Ovary (tissue), 9 donors: ENCODE data around the gene CYP2B6. TPM values are rescaled to one million over a fixed set of nuclear protein-coding genes. Genes with fewer than 3 reads are reported as not detected.
"Not testable (repeated sequence)": the region's sequence is repeated elsewhere in the genome, so short reads cannot be mapped to it uniquely, and the experiment has no call there.

Experiments
- DNase-seq, 5 donors: peaks; one replicate each; pipeline ENCODE4 v3.0.0-alpha.2; 2019 to 2020
- H3K27ac ChIP-seq, 2 donors: fragments of 200-600 bp; one replicate each; pipeline versions ENCODE4 v1.5.1 to v1.8.0; 2019 to 2022
- H3K27me3 ChIP-seq: fragments of 200-600 bp; one replicate; pipeline ENCODE4 v1.8.0; 2022
- H3K36me3 ChIP-seq: fragments of 200-600 bp; sonication (generic); one replicate; pipeline ENCODE4 v1.5.1; 2019
- H3K4me1 ChIP-seq: one replicate; pipeline ENCODE4 v1.8.1; 2013; ENCODE audit warnings: mild to moderate bottlenecking, moderate library complexity; ENCODE audit not compliant: insufficient read depth
- H3K4me3 ChIP-seq: fragments of 200-600 bp; sonication (generic); one replicate; pipeline ENCODE4 v1.5.1; 2017
- H3K9me3 ChIP-seq, 2 donors: fragments of 200-600 bp in 1 of 2; sonication (generic) in 1 of 2; one replicate each; pipeline versions ENCODE4 v1.5.1 to v1.8.1; 2013 to 2019; ENCODE audit warnings: mild to moderate bottlenecking in 1 of 2, moderate library complexity in 1 of 2
- EP300 ChIP-seq: sonication (generic); formaldehyde crosslinking; IDR thresholded peaks from one replicate; pipeline ENCODE4 v1.6.1; 2017; ENCODE audit warnings: antibody characterized with exemption
- POLR2A ChIP-seq: fragments of 450-650 bp; IDR thresholded peaks from one replicate; pipeline ENCODE4 v1.6.1; 2017; ENCODE audit warnings: antibody characterized with exemption, mild to moderate bottlenecking, moderate library complexity
- WGBS, 3 donors: extraction: QIAGEN DNeasy Blood & Tissue Kit in 1 of 3; methylation state at CpG; one replicate each; pipeline versions ENCODE4 v1.1.5 to v1.1.7; 2013 to 2017; 5-methylcytosine and 5-hydroxymethylcytosine counted together
- intact Hi-C, 4 donors: fragments of 100-400 bp; cut with DNase I; formaldehyde crosslinking; loops; one replicate each; pipeline versions ENCODE4 v1.11.0 to v1.15.1; 2022 to 2023
- polyA plus RNA-seq, 2 donors: library from polyadenylated mRNA; stranded (reverse); fragments of 200-250 nt in 1 of 2; fragments of 350-450 nt in 1 of 2; fragmentation: Illumina TruSeq in 1 of 2; extraction: RNeasy Lipid Tissue Mini Kit (QIAGEN cat#74804) in 1 of 2; gene quantifications; one replicate each; pipeline ENCODE4 v1.2.3, GENCODE V29; 2013 to 2014
- total RNA-seq, 7 donors: library from RNA; depleted of rRNA in 2 of 7; stranded (reverse); fragments of >200 nt in 2 of 7; fragmentation: NEBNext Ultra II Directional in 3 of 7; extraction: Animal tissue kit (Norgen Biotek cat#: 25700) in 3 of 7; gene quantifications; one replicate each; pipeline versions ENCODE4 v1.1.0 to v1.2.4, GENCODE V29; 2016 to 2023
- TF ChIP-seq, protein P1 (sequence below), 3 donors: fragments of 450-650 bp in 2 of 3; fragments of 200-600 bp in 1 of 3; IDR thresholded peaks; one replicate each; pipeline versions ENCODE4 v1.5.1 to v1.8.0; 2016 to 2022; ENCODE audit warnings: antibody characterized with exemption in 3 of 3, mild to moderate bottlenecking in 1 of 3
- donor health status: DM: no; HTN: no; CAD: no; lungs with moderate emphysema.
- donor health status: DM: no; HTN: no; CAD: no.
- donor health status: Bipolar disorder and iron deficiency.
- donor health status: DM: yes; HTN: yes; CAD: no.
- donor health status: DM: no; HTN: no; CAD: no.
- donor health status: DM: yes; HTN: yes; CAD: no.

Gene CYP2B6
- total and polyA plus RNA-seq, 9 donors, result 0.15 to 0.33 (median 0.15) TPM; not detected in 6

DNA sequence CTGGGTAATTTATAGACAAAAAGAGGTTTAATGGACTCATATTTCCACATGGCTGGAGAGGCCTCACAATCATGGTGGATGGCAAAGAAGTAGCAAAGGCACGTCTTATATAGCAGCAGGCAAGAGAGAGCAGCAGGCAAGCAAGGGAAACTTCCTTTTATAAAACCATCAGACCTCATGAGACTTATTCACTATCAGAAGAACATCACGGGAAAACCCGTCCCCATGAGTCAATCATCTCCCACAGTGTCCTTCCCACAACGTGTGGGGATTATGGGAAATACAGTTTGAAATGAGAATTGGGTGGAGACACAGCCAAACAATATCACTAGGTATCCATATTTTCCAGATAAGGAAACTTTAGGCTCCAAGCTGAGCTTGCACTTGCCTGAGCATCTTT is 9.5 kb upstream of the CYP2B6 start:
- Histone ChIP-seq H3K4me1 (no peaks in the 10 kb centered on the region), H3K27ac (no peak overlapping the region), H3K27me3 (no peaks in the 10 kb centered on the region), H3K4me3 (no peak overlapping the region), H3K36me3 (no peaks in the 10 kb centered on the region), H3K9me3 (no peaks in the 10 kb centered on the region)
- TF ChIP-seq EP300 (no peak), POLR2A (no peak)
- TF ChIP-seq, protein P1, sequence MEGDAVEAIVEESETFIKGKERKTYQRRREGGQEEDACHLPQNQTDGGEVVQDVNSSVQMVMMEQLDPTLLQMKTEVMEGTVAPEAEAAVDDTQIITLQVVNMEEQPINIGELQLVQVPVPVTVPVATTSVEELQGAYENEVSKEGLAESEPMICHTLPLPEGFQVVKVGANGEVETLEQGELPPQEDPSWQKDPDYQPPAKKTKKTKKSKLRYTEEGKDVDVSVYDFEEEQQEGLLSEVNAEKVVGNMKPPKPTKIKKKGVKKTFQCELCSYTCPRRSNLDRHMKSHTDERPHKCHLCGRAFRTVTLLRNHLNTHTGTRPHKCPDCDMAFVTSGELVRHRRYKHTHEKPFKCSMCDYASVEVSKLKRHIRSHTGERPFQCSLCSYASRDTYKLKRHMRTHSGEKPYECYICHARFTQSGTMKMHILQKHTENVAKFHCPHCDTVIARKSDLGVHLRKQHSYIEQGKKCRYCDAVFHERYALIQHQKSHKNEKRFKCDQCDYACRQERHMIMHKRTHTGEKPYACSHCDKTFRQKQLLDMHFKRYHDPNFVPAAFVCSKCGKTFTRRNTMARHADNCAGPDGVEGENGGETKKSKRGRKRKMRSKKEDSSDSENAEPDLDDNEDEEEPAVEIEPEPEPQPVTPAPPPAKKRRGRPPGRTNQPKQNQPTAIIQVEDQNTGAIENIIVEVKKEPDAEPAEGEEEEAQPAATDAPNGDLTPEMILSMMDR (IDR thresholded peaks at IDR 0.05), result no peak
- 47 to 51% (median 48%) methylated on average over 4 of the region's 4 CpGs for WGBS, 3 donors
- DNase-seq, result no peak
- intact Hi-C loops, result no loop called here

DNA sequence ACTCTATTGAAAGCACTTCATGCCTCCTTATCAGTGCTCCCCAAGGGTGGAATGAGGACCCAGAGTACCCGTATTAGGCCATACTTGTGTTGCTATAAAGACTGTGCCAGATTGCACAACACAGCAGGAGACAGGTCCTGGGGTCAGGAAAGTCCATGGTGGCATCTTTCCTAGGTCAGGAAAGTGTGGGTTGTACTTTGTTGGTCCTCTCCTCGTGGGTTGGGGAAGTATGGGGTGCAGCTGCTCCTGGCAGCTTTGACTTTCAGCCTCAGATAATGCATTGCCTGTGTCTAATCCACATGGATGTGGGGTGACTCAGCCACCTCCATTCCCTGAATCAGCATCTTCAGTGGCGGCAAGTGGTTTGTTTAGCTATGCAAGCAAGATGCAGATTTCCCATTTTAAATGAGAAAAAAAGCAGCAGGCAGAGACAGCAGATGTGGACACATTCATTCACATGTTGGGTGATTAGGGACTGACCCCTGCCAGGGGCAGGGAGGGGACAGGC is 8.4 kb upstream of the CYP2B6 start:
- Histone ChIP-seq H3K9me3 (no peaks in the 10 kb centered on the region), H3K27ac (no peak overlapping the region), H3K4me3 (no peak overlapping the region), H3K36me3 (no peaks in the 10 kb centered on the region), H3K4me1 (no peaks in the 10 kb centered on the region), H3K27me3 (no peaks in the 10 kb centered on the region)
- TF ChIP-seq, protein P1 (IDR thresholded peaks at IDR 0.05), result no peak
- no peak for TF ChIP-seq POLR2A
- no peak for TF ChIP-seq EP300
- 9 to 14% (median 12%) methylated on average over 3 of the region's 3 CpGs for WGBS, 3 donors
- no peak for DNase-seq
- intact Hi-C loops, result no loop called here

DNA sequence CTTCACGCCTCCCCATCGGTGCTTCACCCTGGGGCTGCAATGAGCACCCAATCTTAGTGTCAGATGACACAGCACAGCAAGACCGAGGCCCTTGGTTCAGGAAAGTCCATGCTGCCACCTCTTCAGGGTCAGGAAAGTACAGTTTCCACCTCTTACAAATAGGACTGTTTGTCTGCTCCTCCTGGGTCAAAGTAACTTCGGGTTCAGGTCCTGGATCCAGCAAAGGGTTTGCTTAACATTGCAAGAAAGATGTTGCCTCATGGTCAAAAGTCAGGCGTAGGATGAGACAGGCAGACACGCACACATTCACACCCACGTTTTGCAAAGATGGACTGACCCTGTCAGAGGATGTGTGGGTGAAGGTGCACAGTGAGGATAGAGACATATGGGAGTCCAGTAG is 1.6 kb upstream of the CYP2B6 start:
- H3K4me1 ChIP-seq, result no peaks in the 10 kb centered on the region
- no peaks in the 10 kb centered on the region for H3K36me3 ChIP-seq
- no peak overlapping the region for H3K27ac ChIP-seq
- no peaks in the 10 kb centered on the region for H3K9me3 ChIP-seq
- intact Hi-C loops, result no loop called here
- WGBS, 3 donors, result 78 to 84% (median 78%) methylated on average over 7 of the region's 7 CpGs
- H3K4me3 ChIP-seq, result no peak overlapping the region
- TF ChIP-seq, protein P1 (IDR thresholded peaks at IDR 0.05), result no peak
- TF ChIP-seq POLR2A (no peak), EP300 (no peak)
- no peak for DNase-seq
- H3K27me3 ChIP-seq, result no peaks in the 10 kb centered on the region

DNA sequence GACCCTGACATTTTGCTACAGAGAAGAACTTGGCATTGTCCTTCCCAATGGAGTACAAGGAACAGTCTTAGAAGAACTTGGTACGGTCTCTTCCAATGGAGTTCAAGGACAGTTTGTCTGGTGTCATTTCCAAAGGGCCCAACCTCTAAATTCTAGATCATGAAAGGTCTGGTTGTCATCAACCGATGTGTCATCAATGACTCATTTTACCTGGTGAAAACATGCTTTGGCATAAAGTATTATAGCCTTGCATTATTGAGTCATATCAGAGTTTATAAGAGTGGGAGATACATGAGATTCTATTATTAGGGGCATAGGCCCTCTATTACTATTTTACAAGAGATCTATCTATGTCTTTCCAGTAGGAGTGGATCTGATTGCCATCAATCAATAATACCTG is 4.3 kb downstream of the CYP2B6 start:
- intact Hi-C loops, result no loop called here
- H3K27ac ChIP-seq, result no peak overlapping the region
- no peaks in the 10 kb centered on the region for H3K36me3 ChIP-seq
- H3K4me3 ChIP-seq, result no peak overlapping the region
- TF ChIP-seq EP300 (no peak), POLR2A (no peak)
- TF ChIP-seq, protein P1 (IDR thresholded peaks at IDR 0.05), result no peak
- H3K27me3 ChIP-seq, result no peaks in the 10 kb centered on the region
- H3K4me1 ChIP-seq, result no peaks in the 10 kb centered on the region
- H3K9me3 ChIP-seq, result no peaks in the 10 kb centered on the region
- DNase-seq, result no peak
- 81 to 86% (median 84%) methylated on average over 2 of the region's 2 CpGs for WGBS, 3 donors

DNA sequence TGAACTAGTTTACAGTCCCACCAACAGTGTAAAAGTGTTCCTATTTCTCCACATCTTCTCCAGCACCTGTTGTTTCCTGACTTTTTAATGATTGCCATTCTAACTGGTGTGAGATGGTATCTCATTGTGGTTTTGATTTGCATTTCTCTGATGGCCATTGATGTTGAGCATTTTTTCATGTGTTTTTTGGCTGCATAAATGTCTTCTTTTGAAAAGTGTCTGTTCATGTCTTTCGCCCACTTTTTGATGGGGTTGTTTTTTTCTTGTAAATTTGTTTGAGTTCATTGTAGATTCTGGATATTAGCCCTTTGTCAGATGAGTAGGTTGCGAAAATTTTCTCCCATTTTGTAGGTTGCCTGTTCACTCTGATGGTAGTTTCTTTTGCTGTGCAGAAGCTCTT is 7.9 kb downstream of the CYP2B6 start:
- H3K27ac ChIP-seq, result not testable (repeated sequence)

More for the DNA sequence above, 7.9 kb downstream of the CYP2B6 start:
- 95 to 100% (median 95%) methylated on average over 1 to 2 of the region's 2 CpGs for WGBS, 3 donors
- H3K4me1 ChIP-seq, intact Hi-C loops, DNase-seq, H3K36me3 ChIP-seq, H3K27me3 ChIP-seq, H3K4me3 ChIP-seq, H3K9me3 ChIP-seq: not testable (repeated sequence)
